G401 (cell line): ENCODE results near the gene HS6ST3. TPM values are rescaled to one million over a fixed set of nuclear protein-coding genes. Genes with fewer than 3 reads are reported as not detected.

ENCODE experiments used
- DNase-seq: peaks from one replicate; pipeline ENCODE4 v3.0.0-alpha.2; 2015; ENCODE audit warnings: low spot score
- in situ Hi-C: cut with HindIII; loops from 2 replicates; pipeline ENCODE4 v1.10.0; 2016; ENCODE audit warnings: low sequenced_read_pairs, mixed read lengths
- total RNA-seq: library from RNA; depleted of rRNA; stranded (reverse); fragments of >200 nt; shearing (Covaris generic); gene quantifications from 2 replicates; pipeline ENCODE4 v1.2.3, GENCODE V29; 2014

Gene HS6ST3
- total RNA-seq, 1 experiment from 2014 or later = not detected

- no peak for DNase-seq
- in situ Hi-C loops = no loop called here
Measured at GRCh38 chr13:96672016-96672415, 582.1 kb downstream of the HS6ST3 start.

GRCh38 chr13:96673825-96674224, 583.9 kb downstream of the HS6ST3 start:
- in situ Hi-C loops = no loop called here
- no peak for DNase-seq

- in situ Hi-C loops = no loop called here
- DNase-seq = no peak
Measured at GRCh38 chr13:96677029-96677428, 587.1 kb downstream of the HS6ST3 start.

DNA sequence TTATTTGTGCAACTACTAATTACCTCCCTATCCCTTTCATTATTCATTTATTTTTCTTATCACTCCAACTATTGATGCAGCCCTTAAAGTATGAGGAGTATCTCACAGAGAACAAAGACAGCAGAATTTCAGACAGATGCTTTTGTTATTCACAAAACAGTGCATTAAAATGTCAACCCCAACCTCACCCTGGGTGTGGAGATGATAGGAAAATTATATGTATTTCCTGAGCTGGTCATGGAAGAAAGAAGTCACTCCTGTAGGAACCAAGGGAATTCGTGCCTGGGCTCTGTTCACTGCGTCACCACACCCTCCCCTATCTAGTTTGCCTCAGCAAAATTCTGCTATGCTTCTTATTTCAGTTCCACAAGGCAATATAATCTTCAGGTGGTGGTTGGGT, 588.9 kb downstream of the HS6ST3 start:
- no peak for DNase-seq
- in situ Hi-C loops = no loop called here

- in situ Hi-C loops = no loop called here
- no peak for DNase-seq
Measured at GRCh38 chr13:96680898-96681297, 591.0 kb downstream of the HS6ST3 start.

GRCh38 chr13:96681766-96682165, 591.9 kb downstream of the HS6ST3 start:
- no peak for DNase-seq
- in situ Hi-C loops = no loop called here

- no peak for DNase-seq
- in situ Hi-C loops = no loop called here
Measured at GRCh38 chr13:96684469-96684868, 594.6 kb downstream of the HS6ST3 start.

- in situ Hi-C loops = no loop called here
- no peak for DNase-seq
Measured at GRCh38 chr13:96684907-96685306, 595.0 kb downstream of the HS6ST3 start.

DNA sequence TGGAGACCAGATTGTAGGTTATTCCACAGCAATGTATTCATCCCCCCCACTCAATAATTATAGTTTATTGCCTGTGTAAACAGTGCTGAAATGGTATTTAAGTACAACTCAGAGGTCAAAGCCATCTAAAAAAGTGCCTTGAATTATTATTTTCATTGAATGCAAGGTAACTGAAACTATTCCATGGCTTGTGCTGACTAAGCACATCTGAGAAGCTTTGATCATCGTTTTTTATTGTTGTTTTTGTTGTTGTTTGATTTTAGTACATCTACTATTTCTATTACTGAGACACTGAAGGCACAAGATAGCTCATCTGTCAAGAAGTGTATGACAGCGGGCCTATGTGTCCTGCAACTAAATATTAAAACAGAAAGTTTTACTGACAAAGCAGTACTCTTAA, 596.4 kb downstream of the HS6ST3 start:
- in situ Hi-C loops = no loop called here
- DNase-seq = no peak

DNA sequence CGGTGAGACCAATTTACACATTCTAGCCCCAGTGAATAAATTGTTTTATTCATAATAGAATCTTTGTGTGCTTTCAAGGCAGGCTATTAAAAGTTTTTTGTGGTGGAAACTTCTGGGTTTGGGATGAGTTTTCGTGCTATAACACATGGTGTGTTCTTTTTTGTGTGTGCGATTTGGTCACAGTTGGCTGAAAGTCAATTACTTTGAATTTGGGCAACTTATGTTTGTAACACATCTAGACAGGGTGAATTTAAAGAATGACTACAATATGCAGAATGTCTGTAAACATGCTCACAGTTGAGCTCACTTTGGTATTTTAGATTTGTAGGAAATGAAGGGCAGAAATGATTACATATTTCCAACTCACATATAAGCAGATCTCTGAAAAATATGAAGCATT, 597.3 kb downstream of the HS6ST3 start:
- DNase-seq = no peak
- in situ Hi-C loops = no loop called here

DNA sequence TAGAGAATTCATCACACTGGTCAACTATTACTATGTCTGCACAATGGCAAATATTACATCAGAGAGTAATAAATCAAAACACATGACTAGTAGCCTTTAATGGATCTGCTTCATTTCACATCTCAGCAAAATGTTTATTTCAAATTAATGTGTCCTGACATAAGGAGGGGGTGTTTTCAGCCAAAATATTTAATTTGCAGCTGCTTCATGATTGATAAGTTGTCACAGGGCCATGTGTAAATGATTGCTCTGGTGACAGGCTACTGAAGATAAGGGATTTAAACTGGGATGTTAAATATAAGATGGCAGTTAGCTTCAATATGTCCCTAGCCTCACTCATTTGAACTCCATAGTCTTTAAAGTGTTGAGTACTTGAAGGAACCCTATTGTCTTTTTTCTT, 601.1 kb downstream of the HS6ST3 start:
- in situ Hi-C loops = no loop called here
- no peak for DNase-seq

DNA sequence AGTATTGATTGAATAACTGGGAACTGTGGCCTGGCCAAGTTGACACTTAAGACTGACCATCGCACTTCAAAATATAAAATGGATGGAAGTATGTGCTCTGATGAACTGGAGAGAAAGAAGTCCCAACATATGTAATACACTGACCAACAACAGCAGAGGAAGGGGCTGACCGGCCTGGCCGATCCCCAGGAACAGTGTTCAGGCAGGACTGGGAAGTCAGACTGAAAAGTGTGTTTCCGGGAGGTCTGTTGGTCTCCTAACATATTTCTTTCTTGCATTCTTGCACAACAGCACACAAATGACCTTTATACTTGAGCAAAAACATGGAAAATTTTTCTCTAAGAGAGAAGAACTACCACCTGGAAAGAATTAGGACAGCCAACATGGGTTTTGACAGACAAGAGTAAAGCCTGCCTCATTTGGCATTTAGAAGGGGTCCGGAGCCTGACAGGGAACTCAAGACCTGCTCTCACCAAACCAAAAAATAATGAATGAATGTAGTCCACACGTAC, 606.5 kb downstream of the HS6ST3 start:
- DNase-seq = no peak
- in situ Hi-C loops = no loop called here

- in situ Hi-C loops = no loop called here
- DNase-seq = no peak
Measured at GRCh38 chr13:96700657-96701056, 610.8 kb downstream of the HS6ST3 start.

DNA sequence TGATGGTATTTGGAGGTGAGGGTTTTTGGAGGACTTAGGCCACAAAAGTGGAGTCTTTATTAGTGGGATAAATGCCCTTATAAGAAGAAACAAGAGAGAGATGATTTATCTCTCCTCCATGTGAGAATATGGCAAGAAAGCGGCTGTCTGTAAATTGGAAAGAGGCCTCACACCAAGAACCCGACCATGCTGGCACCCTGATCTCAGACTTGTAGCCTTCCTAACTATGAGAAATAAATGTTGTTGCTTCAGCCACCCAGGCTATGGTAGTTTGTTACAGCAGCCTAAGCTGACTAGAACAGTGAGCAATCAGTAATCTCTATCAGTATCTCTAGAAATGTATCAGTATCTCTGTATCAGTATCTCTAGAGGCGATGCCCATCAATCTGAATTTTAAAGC, 617.2 kb downstream of the HS6ST3 start:
- in situ Hi-C loops = no loop called here

DNA sequence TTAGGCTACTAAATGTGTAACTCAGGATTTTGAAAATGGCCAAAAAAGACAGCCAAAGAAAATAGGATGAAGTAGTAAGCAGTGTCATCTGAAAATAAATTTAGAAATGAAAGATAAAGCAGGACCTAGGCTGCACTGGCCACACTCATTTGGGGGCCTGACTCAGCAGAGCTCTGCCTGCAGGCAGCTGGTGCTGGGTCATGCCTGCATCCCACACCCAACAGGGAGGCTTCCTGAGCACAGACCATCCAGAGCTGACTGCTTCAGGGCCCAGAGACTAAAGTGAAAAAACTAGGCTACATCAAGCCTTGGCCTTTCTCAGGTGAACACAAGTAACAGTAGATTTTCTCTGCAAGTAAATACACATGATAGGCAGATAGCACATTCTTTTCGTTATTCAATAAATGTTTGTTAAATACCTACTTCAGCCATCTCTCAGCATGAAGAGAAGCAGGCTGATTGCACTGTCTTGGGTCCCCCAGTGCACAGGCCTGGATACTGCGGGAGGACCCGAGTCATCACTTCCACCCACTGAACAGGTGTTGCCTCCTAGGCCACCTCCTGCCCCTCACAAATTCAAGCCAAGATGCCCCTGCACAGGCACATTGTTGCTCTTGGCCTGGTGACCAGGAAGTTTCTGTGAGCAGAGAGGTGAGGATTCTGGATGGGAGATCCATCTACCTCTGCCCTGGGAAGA, 620.4 kb downstream of the HS6ST3 start:
- in situ Hi-C loops = no loop called here
- DNase-seq = no peak

More for the DNA sequence above, 617.2 kb downstream of the HS6ST3 start:
- no peak for DNase-seq

- DNase-seq = no peak
- in situ Hi-C loops = no loop called here
Measured at GRCh38 chr13:96720446-96720845, 630.5 kb downstream of the HS6ST3 start.

DNA sequence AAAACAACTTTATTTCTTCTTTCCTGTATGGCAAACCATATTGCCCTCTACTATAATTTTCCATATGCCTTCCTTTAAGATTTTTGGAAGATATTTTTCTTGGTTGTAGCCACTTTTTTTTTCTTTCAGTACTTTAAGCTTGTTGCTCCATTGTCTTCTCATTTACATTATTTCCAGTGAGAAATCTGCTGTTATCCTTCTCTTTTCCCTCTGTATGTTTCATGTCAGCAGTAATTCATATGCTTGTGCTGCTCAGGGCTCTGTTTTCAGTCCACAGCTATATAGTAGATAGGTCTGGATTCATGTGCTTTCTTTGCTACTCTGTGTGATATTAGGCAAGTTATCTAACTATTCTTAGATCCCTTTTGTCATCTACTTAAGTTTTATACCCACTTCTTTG, 636.7 kb downstream of the HS6ST3 start:
- in situ Hi-C loops = no loop called here
- DNase-seq = no peak

DNA sequence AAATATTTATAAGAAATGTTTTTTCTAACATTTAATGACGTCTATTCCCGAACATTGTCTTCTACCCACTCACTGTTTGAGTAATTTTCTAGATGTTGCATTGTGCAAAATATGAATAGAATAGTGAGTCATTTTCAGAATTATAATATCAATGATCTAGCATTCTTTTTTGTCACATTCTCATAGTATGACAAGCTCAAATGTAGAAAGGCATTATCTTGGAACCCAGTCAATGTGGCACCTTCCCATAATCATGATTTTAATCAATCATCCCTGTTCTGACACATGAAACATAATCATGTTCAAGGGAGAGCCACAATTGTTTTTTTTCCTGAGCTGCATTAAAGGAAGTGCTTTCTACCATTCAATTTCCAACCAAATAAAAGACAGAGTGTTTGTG, 638.6 kb downstream of the HS6ST3 start:
- no peak for DNase-seq
- in situ Hi-C loops = no loop called here

DNA sequence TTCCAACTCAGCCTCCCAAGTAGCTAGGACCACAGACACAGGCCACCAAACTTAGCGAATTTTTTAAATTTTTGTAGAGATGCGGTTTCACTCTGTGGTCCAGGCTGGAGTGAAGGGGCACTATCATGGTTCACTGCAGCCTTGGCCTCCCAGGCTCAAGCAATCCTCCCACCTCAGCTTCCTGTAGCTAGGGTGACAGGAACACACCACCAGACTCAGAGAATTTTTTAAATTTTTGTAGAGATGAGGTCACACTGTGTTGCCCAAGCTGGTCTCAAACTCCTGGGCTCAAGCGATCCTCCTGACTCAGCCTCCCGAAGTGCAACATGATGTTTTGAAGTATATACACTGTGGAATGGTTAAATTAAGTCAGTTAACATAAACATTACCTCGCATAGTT, 640.8 kb downstream of the HS6ST3 start:
- no peak for DNase-seq
- in situ Hi-C loops = no loop called here

DNA sequence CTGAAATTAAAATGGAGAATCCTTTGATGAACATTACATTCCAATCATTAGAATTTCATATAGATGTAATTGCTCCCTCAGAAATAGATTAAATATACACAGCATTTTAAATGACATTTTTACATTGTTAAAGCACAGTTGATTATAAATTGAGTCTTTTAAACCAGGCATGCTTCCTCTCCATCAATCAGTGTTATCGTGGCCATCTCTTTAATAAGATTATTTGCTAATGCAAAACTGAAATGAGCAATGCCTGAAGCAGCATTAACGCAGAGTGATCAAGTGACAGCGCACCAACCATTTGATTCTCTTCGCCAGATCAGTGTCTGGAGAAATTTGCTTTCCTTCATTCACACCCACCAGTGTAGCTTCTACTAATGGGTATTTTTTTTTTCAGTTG, 644.6 kb downstream of the HS6ST3 start:
- in situ Hi-C loops = no loop called here

DNA sequence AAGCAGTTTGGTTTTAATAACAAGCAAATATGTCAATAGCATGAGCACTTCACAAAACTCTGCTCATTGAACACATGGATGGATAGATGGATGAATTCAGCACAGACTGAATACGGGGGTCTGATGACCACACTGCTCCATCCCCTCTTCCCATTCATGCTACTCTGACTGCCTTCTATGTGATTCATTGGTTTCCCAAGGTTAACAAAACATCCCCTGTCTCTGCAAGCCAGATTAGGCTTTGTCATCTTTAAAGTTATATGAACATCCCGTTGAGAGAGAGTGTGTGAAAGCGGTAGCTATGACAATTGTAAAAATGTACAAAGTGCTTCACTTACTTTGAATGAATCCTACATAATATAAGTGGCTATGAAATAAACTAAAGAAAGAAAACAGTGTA, 651.9 kb downstream of the HS6ST3 start:
- DNase-seq = no peak
- in situ Hi-C loops = no loop called here

More for the DNA sequence above, 644.6 kb downstream of the HS6ST3 start:
- no peak for DNase-seq
